ENCODE measurements around the gene RSU1. TPM values are rescaled to one million over a fixed set of nuclear protein-coding genes. Genes with fewer than 3 reads are reported as not detected.

The RSU1 gene
- total and polyA plus RNA-seq, 2 donors (not counting 1 experiment from before 2014, with no cell fraction given), result 46.9 to 252 TPM

DNA sequence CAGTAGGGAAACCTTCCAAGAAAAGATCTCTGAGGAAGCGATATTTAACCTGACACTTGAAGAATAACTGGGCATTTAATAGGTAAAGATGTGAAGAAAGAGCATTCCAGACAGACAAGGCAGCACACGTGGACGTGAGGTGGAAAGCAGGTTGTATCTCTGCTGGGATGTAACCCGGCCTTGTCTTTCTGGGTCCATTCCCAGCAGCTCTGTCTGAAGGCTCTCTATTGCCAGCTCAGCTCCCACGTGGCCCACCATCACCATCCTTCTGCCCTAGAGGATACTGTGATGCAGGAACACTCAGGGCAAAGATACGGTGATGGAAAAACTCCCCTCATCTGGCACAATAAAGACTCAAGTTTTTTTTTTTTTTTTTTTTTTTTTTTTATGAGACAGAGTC, 137.7 kb downstream of the RSU1 start:
- Histone ChIP-seq H2AFZ (ENCODE audit: low read length) (no peak overlapping the region), H3K79me2 (ENCODE audit: control insufficient read depth, insufficient read depth, low read length) (no peaks in the 10 kb centered on the region)
- TF ChIP-seq EZH2 (IDR thresholded peaks at IDR 0.05; ENCODE audit: low read length, missing control alignments), result no peak
- TF ChIP-seq, protein P1, sequence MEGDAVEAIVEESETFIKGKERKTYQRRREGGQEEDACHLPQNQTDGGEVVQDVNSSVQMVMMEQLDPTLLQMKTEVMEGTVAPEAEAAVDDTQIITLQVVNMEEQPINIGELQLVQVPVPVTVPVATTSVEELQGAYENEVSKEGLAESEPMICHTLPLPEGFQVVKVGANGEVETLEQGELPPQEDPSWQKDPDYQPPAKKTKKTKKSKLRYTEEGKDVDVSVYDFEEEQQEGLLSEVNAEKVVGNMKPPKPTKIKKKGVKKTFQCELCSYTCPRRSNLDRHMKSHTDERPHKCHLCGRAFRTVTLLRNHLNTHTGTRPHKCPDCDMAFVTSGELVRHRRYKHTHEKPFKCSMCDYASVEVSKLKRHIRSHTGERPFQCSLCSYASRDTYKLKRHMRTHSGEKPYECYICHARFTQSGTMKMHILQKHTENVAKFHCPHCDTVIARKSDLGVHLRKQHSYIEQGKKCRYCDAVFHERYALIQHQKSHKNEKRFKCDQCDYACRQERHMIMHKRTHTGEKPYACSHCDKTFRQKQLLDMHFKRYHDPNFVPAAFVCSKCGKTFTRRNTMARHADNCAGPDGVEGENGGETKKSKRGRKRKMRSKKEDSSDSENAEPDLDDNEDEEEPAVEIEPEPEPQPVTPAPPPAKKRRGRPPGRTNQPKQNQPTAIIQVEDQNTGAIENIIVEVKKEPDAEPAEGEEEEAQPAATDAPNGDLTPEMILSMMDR (conservative IDR thresholded peaks at IDR 0.05 in 1 of 2, IDR thresholded peaks at IDR 0.05 in 1 of 2; ENCODE audit: low read depth in 1 of 2, low read length in 2 of 2), result no peak

DNA sequence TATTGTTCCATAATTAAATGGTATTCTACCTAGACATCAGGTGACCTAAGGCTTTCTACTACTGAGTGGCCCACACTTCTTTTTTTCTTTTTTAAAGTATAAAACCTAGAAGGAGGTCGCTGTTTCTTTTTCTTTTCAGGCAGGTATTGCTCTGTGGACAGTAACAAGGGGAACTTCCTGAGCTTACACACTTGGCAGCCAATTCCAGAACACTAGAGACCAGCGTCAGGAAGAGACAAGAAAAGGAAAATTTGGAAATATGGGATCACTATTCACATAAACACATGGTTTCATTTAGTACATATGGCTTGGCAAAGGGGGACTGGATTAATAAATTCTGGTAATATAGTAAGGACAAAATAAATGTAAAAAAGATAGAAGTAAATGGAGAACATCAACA, 141.9 kb downstream of the RSU1 start:
- Histone ChIP-seq H3K9me3 (ENCODE audit: control insufficient read depth, insufficient read depth, low read depth, low read length) (no peaks in the 10 kb centered on the region), H3K4me2 (ENCODE audit: extremely low read depth, insufficient read depth, low read length) (no peak overlapping the region), H3K9ac (ENCODE audit: insufficient read depth, low read length) (no peak overlapping the region), H4K20me1 (ENCODE audit: control insufficient read depth, extremely low read depth, insufficient read depth, low read length) (no peaks in the 10 kb centered on the region), H2AFZ (ENCODE audit: low read length) (no peak overlapping the region), H3K36me3 (ENCODE audit: control insufficient read depth, insufficient read depth, low read length) (no peaks in the 10 kb centered on the region), H3K4me3 (replicated peaks in 1 of 4; ENCODE audit: control extremely low read depth in 1 of 4, insufficient read depth in 1 of 4, low read depth in 3 of 4, low read length in 4 of 4) (no peak overlapping the region), H3K79me2 (ENCODE audit: control insufficient read depth, insufficient read depth, low read length) (no peaks in the 10 kb centered on the region), H3K27ac (ENCODE audit: insufficient read depth, low read length) (no peak overlapping the region), H3K27me3 (ENCODE audit: control insufficient read depth, insufficient read depth, low read length) (no peaks in the 10 kb centered on the region), H3K4me1 (ENCODE audit: control insufficient read depth, extremely low read depth, insufficient read depth, low read length) (no peaks in the 10 kb centered on the region)
- TF ChIP-seq EZH2 (IDR thresholded peaks at IDR 0.05; ENCODE audit: low read length, missing control alignments), result no peak
- TF ChIP-seq, protein P1 (conservative IDR thresholded peaks at IDR 0.05 in 1 of 2, IDR thresholded peaks at IDR 0.05 in 1 of 2; ENCODE audit: low read depth in 1 of 2, low read length in 2 of 2), result no peak
- DNase-seq (ENCODE audit: low read depth in 2 of 2), result no peak

More for the DNA sequence above, 137.7 kb downstream of the RSU1 start:
- Histone ChIP-seq H3K9ac (ENCODE audit: insufficient read depth, low read length) (no peak overlapping the region), H3K27me3 (ENCODE audit: control insufficient read depth, insufficient read depth, low read length) (no peaks in the 10 kb centered on the region), H3K9me3 (ENCODE audit: control insufficient read depth, insufficient read depth, low read depth, low read length) (no peaks in the 10 kb centered on the region), H3K4me2 (ENCODE audit: extremely low read depth, insufficient read depth, low read length) (no peak overlapping the region), H3K4me1 (ENCODE audit: control insufficient read depth, extremely low read depth, insufficient read depth, low read length) (no peaks in the 10 kb centered on the region), H4K20me1 (ENCODE audit: control insufficient read depth, extremely low read depth, insufficient read depth, low read length) (no peaks in the 10 kb centered on the region), H3K4me3 (replicated peaks in 1 of 4; ENCODE audit: control extremely low read depth in 1 of 4, insufficient read depth in 1 of 4, low read depth in 3 of 4, low read length in 4 of 4) (no peak overlapping the region), H3K27ac (ENCODE audit: insufficient read depth, low read length) (no peak overlapping the region), H3K36me3 (ENCODE audit: control insufficient read depth, insufficient read depth, low read length) (no peaks in the 10 kb centered on the region)
- DNase-seq (ENCODE audit: low read depth in 2 of 2), result no peak

DNA sequence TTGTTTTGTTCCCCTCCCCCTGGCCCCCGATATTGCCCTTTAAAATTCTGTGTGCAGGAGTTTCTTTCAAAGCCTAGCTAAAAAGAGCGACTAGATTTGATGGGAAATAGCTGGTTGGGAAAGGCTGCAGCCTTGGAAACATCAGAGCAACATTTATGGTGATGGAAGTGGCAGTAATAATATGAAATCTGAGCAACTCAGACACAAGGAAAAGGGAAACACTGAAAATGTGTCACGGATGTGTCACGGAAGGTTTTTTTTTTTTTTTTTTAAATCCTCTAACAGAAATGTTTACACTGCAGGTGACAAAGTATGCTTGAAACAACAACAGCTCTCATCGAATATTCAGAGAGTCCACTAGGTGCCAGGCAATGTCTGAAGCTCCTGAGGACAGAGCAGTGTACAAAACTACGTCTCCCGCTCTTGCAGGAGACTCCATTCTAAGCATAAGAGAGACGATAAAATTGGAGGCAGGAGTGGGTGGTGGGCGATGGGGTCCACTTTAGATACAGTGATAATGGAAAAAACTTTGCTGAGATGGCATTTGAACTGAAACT, 143.0 kb downstream of the RSU1 start:
- H3K36me3 ChIP-seq (ENCODE audit: control insufficient read depth, insufficient read depth, low read length), result no peaks in the 10 kb centered on the region
- no peak overlapping the region for H3K4me2 ChIP-seq (ENCODE audit: extremely low read depth, insufficient read depth, low read length)
- no peaks in the 10 kb centered on the region for H3K27me3 ChIP-seq (ENCODE audit: control insufficient read depth, insufficient read depth, low read length)
- no peak overlapping the region for H3K9ac ChIP-seq (ENCODE audit: insufficient read depth, low read length)
- H3K4me1 ChIP-seq (ENCODE audit: control insufficient read depth, extremely low read depth, insufficient read depth, low read length), result no peaks in the 10 kb centered on the region
- H3K9me3 ChIP-seq (ENCODE audit: control insufficient read depth, insufficient read depth, low read depth, low read length), result no peaks in the 10 kb centered on the region
- TF ChIP-seq, protein P1 (conservative IDR thresholded peaks at IDR 0.05 in 1 of 2, IDR thresholded peaks at IDR 0.05 in 1 of 2; ENCODE audit: low read depth in 1 of 2, low read length in 2 of 2), result no peak
- no peak for TF ChIP-seq EZH2 (IDR thresholded peaks at IDR 0.05; ENCODE audit: low read length, missing control alignments)
- no peak overlapping the region for H2AFZ ChIP-seq (ENCODE audit: low read length)
- H3K79me2 ChIP-seq (ENCODE audit: control insufficient read depth, insufficient read depth, low read length), result no peaks in the 10 kb centered on the region
- H3K4me3 ChIP-seq (replicated peaks in 1 of 4; ENCODE audit: control extremely low read depth in 1 of 4, insufficient read depth in 1 of 4, low read depth in 3 of 4, low read length in 4 of 4), result no peak overlapping the region
- no peak for DNase-seq (ENCODE audit: low read depth in 2 of 2)
- H3K27ac ChIP-seq (ENCODE audit: insufficient read depth, low read length), result no peak overlapping the region
- no peaks in the 10 kb centered on the region for H4K20me1 ChIP-seq (ENCODE audit: control insufficient read depth, extremely low read depth, insufficient read depth, low read length)
